Spleen (tissue), 11 donors: ENCODE measurements around the gene IGLON5. TPM values are rescaled to one million over a fixed set of nuclear protein-coding genes. Genes with fewer than 3 reads are reported as not detected.

Source experiments
- DNase-seq: peaks from one replicate; pipeline ENCODE4 v3.0.0-alpha.2; 2020
- H3K27ac ChIP-seq, 8 donors: fragments of 200-600 bp; sonication (generic) in 7 of 8; 1 replicate in 4 of 8; 2 replicates in 4 of 8; pipeline versions ENCODE4 v1.5.0 to v1.8.0; 2016 to 2021; ENCODE audit warnings: inconsistent platforms in 4 of 8, mild to moderate bottlenecking in 4 of 8, moderate library complexity in 1 of 8
- H3K27me3 ChIP-seq, 7 donors: fragments of 200-600 bp; sonication (generic) in 6 of 7; replicated peaks in 1 of 7; 1 replicate in 4 of 7; 2 replicates in 3 of 7; pipeline versions ENCODE4 v1.5.0 to v1.8.0; 2016 to 2021; ENCODE audit warnings: inconsistent platforms in 3 of 7, mild to moderate bottlenecking in 1 of 7
- H3K36me3 ChIP-seq, 6 donors: fragments of 200-600 bp; sonication (generic) in 5 of 6; 1 replicate in 4 of 6; 2 replicates in 2 of 6; pipeline versions ENCODE4 v1.5.0 to v1.8.0; 2016 to 2021; ENCODE audit warnings: inconsistent platforms in 2 of 6
- H3K4me1 ChIP-seq, 6 donors: fragments of 200-600 bp; sonication (generic) in 5 of 6; 1 replicate in 3 of 6; 2 replicates in 3 of 6; pipeline versions ENCODE4 v1.5.0 to v1.8.0; 2016 to 2021; ENCODE audit warnings: inconsistent platforms in 3 of 6
- H3K4me3 ChIP-seq, 8 donors: fragments of 200-600 bp; sonication (generic) in 7 of 8; 1 replicate in 4 of 8; 2 replicates in 4 of 8; pipeline versions ENCODE4 v1.5.0 to v1.8.0; 2016 to 2021; ENCODE audit warnings: inconsistent platforms in 4 of 8, mild to moderate bottlenecking in 4 of 8, moderate library complexity in 2 of 8
- H3K9me3 ChIP-seq, 8 donors: fragments of 200-600 bp; sonication (generic) in 7 of 8; 1 replicate in 4 of 8; 2 replicates in 4 of 8; pipeline versions ENCODE4 v1.5.0 to v1.8.0; 2016 to 2021; ENCODE audit warnings: inconsistent platforms in 4 of 8
- POLR2A ChIP-seq, 3 donors: fragments of 450-650 bp; IDR thresholded peaks; one replicate each; pipeline ENCODE4 v1.5.1; 2017; ENCODE audit warnings: antibody characterized with exemption in 3 of 3, mild to moderate bottlenecking in 1 of 3
- POLR2AphosphoS5 ChIP-seq, 3 donors: sonication (generic); formaldehyde crosslinking; IDR thresholded peaks; one replicate each; pipeline ENCODE4 v1.5.1; 2017; ENCODE audit warnings: antibody characterized with exemption in 3 of 3
- WGBS, 5 donors: extraction: QIAGEN DNeasy Blood & Tissue Kit in 3 of 5; methylation state at CpG; one replicate each; pipeline versions ENCODE4 v1.1.5 to v1.1.7; 2013 to 2018; 5-methylcytosine and 5-hydroxymethylcytosine counted together
- intact Hi-C: fragments of 100-400 bp; cut with DNase I; formaldehyde crosslinking; loops from one replicate; pipeline ENCODE4 v1.15.0; 2023; ENCODE audit warnings: low total_unique reads
- polyA plus RNA-seq, 3 donors: library from polyadenylated mRNA; stranded (reverse); fragments of 200-250 nt; gene quantifications; one replicate each; pipeline ENCODE4 v1.2.1, GENCODE V29; 2013
- total RNA-seq, 7 donors: library from RNA; depleted of rRNA in 3 of 7; stranded (reverse); fragments of >200 nt in 3 of 7; fragmentation: NEBNext Ultra II Directional in 4 of 7; extraction: Animal tissue kit (Norgen Biotek cat#: 25700) in 4 of 7; gene quantifications; one replicate each; pipeline versions ENCODE4 v1.1.0 to v1.2.1, GENCODE V29; 2016 to 2021
- TF ChIP-seq, protein P1 (sequence below), 11 experiments: fragments of 200-600 bp in 7 of 11; fragments of 450-650 bp in 4 of 11; sonication (generic) in 4 of 11; IDR thresholded peaks in 8 of 11; conservative IDR thresholded peaks in 3 of 11; 1 replicate in 7 of 11; 2 replicates in 4 of 11; pipeline versions ENCODE4 v1.4.0 to v1.8.0; 2016 to 2021; ENCODE audit warnings: antibody characterized with exemption in 11 of 11, inconsistent platforms in 4 of 11, mild to moderate bottlenecking in 1 of 11
- donor health status: healthy with polysubstance abuse.
- donor health status: DM: no; HTN: no; CAD: no; lungs with moderate emphysema.
- donor health status: DM: no; HTN: no; CAD: no.
- donor health status: Bipolar disorder and iron deficiency.
- donor health status: healthy.
- donor health status: DM: no; HTN: no; CAD: no.
- donor health status: DM: yes; HTN: yes; CAD: no.

IGLON5 gene
- total and polyA plus RNA-seq, 10 donors: 0.03 TPM; not detected in 9

DNA sequence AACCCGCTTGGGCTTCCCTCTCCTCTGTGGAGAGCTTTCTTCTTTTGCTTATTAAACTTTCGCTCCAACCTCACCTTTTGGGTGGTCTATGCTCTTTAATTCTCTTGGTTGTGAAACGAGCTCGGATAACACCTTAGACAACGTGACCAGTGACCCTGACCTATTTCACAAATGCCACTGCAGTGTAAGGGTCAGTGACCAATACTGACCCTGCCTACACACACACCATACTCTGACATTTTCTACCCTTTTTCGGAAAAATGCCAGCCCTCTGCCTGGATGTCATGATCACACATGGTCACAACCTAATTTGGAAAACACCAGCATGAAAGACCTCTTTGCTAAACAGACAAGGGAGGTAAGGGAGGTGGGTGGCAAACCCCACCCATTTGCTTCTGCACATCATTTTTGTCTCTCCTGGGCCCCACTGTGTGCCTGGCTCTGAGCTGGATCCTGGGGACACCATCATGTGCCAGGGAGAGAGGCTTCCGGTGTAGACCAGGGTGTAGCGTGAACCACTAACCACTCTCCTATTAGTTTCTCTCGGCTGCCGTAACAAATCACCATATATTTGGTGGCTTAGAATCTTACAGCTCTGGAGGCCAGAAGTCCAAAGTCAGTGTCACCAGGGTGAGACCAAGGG lies 44.8 kb downstream of the IGLON5 start:
- H3K27ac ChIP-seq: no peak overlapping the region
- no peaks in the 10 kb centered on the region for H3K4me1 ChIP-seq
- intact Hi-C loops: no loop called here
- 94 to 97% (median 95%) methylated on average over 10 of the region's 10 CpGs for WGBS, 5 donors
- no peaks in the 10 kb centered on the region for H3K27me3 ChIP-seq
- no peak for DNase-seq
- TF ChIP-seq, protein P1, sequence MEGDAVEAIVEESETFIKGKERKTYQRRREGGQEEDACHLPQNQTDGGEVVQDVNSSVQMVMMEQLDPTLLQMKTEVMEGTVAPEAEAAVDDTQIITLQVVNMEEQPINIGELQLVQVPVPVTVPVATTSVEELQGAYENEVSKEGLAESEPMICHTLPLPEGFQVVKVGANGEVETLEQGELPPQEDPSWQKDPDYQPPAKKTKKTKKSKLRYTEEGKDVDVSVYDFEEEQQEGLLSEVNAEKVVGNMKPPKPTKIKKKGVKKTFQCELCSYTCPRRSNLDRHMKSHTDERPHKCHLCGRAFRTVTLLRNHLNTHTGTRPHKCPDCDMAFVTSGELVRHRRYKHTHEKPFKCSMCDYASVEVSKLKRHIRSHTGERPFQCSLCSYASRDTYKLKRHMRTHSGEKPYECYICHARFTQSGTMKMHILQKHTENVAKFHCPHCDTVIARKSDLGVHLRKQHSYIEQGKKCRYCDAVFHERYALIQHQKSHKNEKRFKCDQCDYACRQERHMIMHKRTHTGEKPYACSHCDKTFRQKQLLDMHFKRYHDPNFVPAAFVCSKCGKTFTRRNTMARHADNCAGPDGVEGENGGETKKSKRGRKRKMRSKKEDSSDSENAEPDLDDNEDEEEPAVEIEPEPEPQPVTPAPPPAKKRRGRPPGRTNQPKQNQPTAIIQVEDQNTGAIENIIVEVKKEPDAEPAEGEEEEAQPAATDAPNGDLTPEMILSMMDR (IDR thresholded peaks at IDR 0.05 in 8 of 11, conservative IDR thresholded peaks at IDR 0.05 in 3 of 11): no peak
- TF ChIP-seq POLR2AphosphoS5 (IDR thresholded peaks at IDR 0.05) (no peak), POLR2A (IDR thresholded peaks at IDR 0.05) (no peak)
- no peak overlapping the region for H3K4me3 ChIP-seq
- no peaks in the 10 kb centered on the region for H3K9me3 ChIP-seq
- H3K36me3 ChIP-seq: peaks cover 0 to 28% (median 11%) of the 10 kb centered on the region in 6 donors

- no peak overlapping the region for H3K27ac ChIP-seq
- H3K4me3 ChIP-seq: no peak overlapping the region
- intact Hi-C loops: no loop called here
- TF ChIP-seq POLR2AphosphoS5 (IDR thresholded peaks at IDR 0.05): no peak
- TF ChIP-seq, protein P1 (IDR thresholded peaks at IDR 0.05 in 8 of 11, conservative IDR thresholded peaks at IDR 0.05 in 3 of 11): no peak
- no peak for TF ChIP-seq POLR2A (IDR thresholded peaks at IDR 0.05)
- H3K36me3 ChIP-seq: peaks cover 0 to 12% (median under 1%) of the 10 kb centered on the region in 6 donors
- no peaks in the 10 kb centered on the region for H3K9me3 ChIP-seq
- peaks cover 0 to 9% (median 6%) of the 10 kb centered on the region in 6 donors for H3K4me1 ChIP-seq
- H3K27me3 ChIP-seq: no peaks in the 10 kb centered on the region
- 85 to 95% (median 87%) methylated on average over 6 to 7 of the region's 7 CpGs for WGBS, 5 donors
- DNase-seq: no peak
These were observed 46.5 kb downstream of the IGLON5 start for GRCh38 chr19:51357952-51358351.

DNA sequence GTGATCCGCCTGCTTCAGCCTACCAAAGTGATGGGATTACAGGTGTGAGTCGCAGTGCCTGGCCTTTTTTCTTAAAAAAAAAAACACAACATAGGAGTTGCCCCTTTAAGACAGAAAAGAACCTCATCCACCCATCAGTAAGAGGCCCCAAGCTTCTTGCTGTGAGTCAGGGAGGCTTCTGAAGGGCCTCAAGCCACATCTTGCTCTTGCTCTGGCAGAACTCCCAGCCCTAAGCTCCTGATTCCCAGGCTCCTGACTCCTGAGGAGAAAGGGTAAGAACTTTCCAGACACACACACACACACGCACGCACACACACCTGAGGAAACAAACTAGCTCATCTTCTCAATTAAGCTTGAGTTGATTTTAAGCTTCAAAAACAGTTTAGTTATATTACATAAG lies 47.9 kb downstream of the IGLON5 start:
- Histone ChIP-seq H3K36me3 (peaks cover 0 to 5% (median 0%) of the 10 kb centered on the region in 6 donors), H3K27me3 (no peaks in the 10 kb centered on the region), H3K4me1 (peaks cover 0 to 22% (median 15%) of the 10 kb centered on the region in 6 donors), H3K4me3 (no peak overlapping the region), H3K27ac (no peak overlapping the region), H3K9me3 (no peaks in the 10 kb centered on the region)
- intact Hi-C loops: no loop called here
- TF ChIP-seq, protein P1 (IDR thresholded peaks at IDR 0.05 in 8 of 11, conservative IDR thresholded peaks at IDR 0.05 in 3 of 11): no peak
- TF ChIP-seq POLR2A (IDR thresholded peaks at IDR 0.05): no peak
- no peak for TF ChIP-seq POLR2AphosphoS5 (IDR thresholded peaks at IDR 0.05)
- DNase-seq: no peak
- 93 to 100% (median 97%) methylated on average over 4 of the region's 4 CpGs for WGBS, 5 donors

DNA sequence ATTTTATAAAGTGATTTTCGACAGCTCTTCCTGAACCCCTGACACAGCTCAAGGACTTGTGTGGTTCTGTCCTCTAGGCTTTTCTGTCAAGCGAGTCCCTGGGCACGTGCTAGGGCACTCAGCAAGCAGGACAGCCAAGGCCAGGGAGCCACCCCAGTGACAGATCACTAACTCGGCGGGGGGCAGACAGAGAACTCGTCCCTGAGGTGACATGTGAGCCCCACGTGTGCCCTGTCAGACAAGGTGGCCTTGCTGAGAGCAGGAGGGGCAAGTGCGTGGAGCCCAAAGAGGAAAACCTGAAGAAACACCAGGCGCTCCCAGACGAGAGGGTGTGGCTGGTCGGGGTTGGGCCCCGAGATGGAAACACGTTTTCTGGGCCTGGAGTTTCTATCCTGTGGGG lies 49.8 kb downstream of the IGLON5 start:
- peaks cover 0 to 39% (median 30%) of the 10 kb centered on the region in 6 donors for H3K4me1 ChIP-seq
- no peak for TF ChIP-seq POLR2AphosphoS5 (IDR thresholded peaks at IDR 0.05)
- TF ChIP-seq, protein P1 (IDR thresholded peaks at IDR 0.05 in 8 of 11, conservative IDR thresholded peaks at IDR 0.05 in 3 of 11): no peak
- TF ChIP-seq POLR2A (IDR thresholded peaks at IDR 0.05): no peak
- no peak for DNase-seq
- H3K36me3 ChIP-seq: no peaks in the 10 kb centered on the region
- H3K9me3 ChIP-seq: no peaks in the 10 kb centered on the region
- intact Hi-C loops: no loop called here
- H3K27ac ChIP-seq: no peak overlapping the region
- no peaks in the 10 kb centered on the region for H3K27me3 ChIP-seq
- 90 to 95% (median 92%) methylated on average over 13 of the region's 13 CpGs for WGBS, 5 donors
- no peak overlapping the region for H3K4me3 ChIP-seq
